ENCODE results near the gene ENTPD6.

- TF ChIP-seq CTCF (conservative IDR thresholded peaks at IDR 0.05; ENCODE audit: low read depth, low read length), result no peak
- TF ChIP-seq POLR2A (IDR thresholded peaks at IDR 0.05; ENCODE audit: low read depth, low read length), result no peak
- no peak for TF ChIP-seq RFX5 (IDR thresholded peaks at IDR 0.05; ENCODE audit: low read depth, low read length)
- no peak for TF ChIP-seq RAD21 (IDR thresholded peaks at IDR 0.05; ENCODE audit: low read length)
- no peak for TF ChIP-seq ELK1 (IDR thresholded peaks at IDR 0.05; ENCODE audit: borderline replicate concordance, low read depth, low read length)
- no peak for TF ChIP-seq RCOR1 (IDR thresholded peaks at IDR 0.05; ENCODE audit: insufficient replicate concordance, low read length)
- no peak for TF ChIP-seq MAFK (IDR thresholded peaks at IDR 0.05; ENCODE audit: low read depth, low read length)
- TF ChIP-seq NFE2L2 (IDR thresholded peaks at IDR 0.05; ENCODE audit: low read depth, low read length), result no peak
Measured at GRCh38 chr20:25187635-25188034, 7.9 kb upstream of the ENTPD6 start.

All from IMR-90 (cell line).